LHCN-M2 (cell line): ENCODE results near the gene CABP2. TPM values are rescaled to one million over a fixed set of nuclear protein-coding genes. Genes with fewer than 3 reads are reported as not detected.
"Not testable (repeated sequence)": the region's sequence is repeated elsewhere in the genome, so short reads cannot be mapped to it uniquely, and the experiment has no call there.

Experiments
- DNase-seq: peaks from one replicate; pipeline ENCODE4 v3.0.0-alpha.2; 2012; ENCODE audit warnings: low read depth
- polyA plus RNA-seq: library from polyadenylated mRNA; unstranded; fragments of >200 nt; gene quantifications from one replicate; pipeline ENCODE4 v1.2.1, GENCODE V29; 2012; ENCODE audit warnings: missing spikeins
- total RNA-seq: library from RNA; depleted of rRNA; stranded (reverse); fragments of >200 nt; gene quantifications from 2 replicates; pipeline ENCODE4 v1.2.3, GENCODE V29; 2014; rRNA removed

CABP2 gene
- not detected in 2 replicates for total RNA-seq
- polyA plus RNA-seq = not detected

DNA sequence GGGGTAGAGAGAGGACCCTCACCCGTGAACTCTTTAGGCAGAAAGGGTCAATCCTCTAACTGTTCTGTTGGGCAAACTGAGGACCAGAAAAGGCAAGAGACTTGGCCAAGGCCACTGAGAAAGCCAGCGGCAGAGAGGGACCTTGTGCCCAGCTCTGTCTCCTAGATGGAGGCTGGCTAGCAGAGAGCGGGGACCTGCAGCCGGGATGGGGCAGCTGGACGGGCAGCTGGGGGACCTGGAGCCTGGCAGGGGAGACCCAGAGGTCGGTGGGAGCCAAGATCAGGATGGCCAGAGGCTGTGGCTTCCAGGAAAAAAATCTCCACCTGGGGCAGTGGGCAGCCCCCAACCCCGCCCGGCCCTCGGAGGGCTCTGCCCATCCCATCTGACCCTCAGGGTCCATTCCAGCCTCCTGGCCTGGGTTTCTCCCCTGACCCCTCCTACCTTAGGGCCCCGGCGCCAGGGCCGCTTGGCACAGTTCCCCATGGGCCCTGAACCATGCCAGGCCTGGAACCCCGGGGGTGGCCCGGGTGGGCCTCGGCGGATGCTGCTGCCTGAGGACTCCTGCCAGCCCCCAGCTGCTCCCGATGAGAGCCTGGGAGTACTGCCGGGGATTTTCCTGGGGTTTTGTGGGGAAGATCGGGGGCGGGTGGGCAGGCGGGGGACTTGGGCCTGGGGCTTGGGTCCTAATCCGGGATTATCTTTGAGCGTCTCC is at the start of gene CABP2:
Gene CABP2, minus strand, starts transcription at position 603 of the 712 bp plus-strand sequence. Its CDS starts 120 bp downstream, at position 483.
- DNase-seq = no peak

GRCh38 chr11:67572747-67573419 is 49.6 kb upstream of the CABP2 start:
- DNase-seq = peak; percentile 67

- no peak for DNase-seq
Measured at GRCh38 chr11:67572305-67572704, 49.1 kb upstream of the CABP2 start.

GRCh38 chr11:67571443-67571842 is 48.2 kb upstream of the CABP2 start:
- DNase-seq = no peak

DNA sequence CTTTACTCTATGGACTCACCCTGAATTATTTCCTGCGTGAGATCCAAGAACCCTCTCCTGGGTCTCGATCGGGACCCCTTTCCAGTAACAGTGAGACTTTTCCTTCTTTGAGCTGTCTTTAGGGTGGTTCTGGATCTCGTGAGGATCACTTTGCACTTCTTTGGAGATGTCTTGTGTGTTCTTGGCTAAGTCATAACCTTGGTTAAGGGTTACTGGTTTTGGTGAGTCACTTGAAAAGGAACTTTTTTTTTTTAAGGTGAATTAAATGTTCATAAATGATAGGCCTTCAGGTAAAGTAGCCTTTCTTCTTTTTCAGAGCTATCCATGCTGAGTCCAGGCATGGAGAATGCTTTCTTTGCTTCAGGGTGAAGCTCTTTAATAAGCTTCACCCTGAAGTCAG is 41.0 kb upstream of the CABP2 start:
- DNase-seq = peak; percentile 17

GRCh38 chr11:67563705-67564114 is 40.5 kb upstream of the CABP2 start:
- peak; percentile 87 for DNase-seq

DNA sequence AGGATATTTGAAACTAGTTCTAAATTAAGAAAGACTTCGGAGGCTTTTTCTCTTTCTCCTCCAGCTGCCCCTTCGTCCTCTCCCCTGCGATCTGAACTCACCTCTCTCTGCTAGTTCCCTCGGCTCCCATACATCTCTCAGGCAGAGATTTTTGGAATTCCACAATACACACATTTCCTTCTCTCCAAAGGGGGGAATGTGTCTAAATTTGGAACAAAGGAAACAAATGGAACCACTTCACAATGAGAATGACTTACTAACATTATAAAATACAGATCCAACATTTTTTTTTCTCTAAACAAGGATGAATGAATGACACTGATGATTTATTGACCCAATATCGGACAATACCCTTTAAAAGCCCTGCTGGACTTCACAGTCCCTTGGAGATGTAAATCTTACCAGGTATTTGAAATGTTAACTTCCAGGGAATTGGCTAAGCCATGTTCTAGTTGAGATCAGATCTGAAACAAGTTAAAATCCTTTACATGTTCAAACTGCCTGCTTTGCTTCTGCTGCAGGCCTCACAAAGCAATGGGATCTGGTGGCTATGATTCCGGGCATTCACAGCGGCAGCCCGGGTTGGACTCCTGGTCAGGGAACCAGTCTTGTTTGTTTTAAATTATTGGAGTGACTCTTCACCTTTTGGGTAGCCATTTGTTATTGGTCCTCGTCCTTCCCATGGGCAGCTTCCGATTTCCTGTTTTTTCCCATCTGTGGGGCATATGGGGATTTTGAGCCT is 39.9 kb upstream of the CABP2 start:
- DNase-seq = no peak

- DNase-seq = no peak
Measured at GRCh38 chr11:67561971-67562619, 38.8 kb upstream of the CABP2 start.

DNA sequence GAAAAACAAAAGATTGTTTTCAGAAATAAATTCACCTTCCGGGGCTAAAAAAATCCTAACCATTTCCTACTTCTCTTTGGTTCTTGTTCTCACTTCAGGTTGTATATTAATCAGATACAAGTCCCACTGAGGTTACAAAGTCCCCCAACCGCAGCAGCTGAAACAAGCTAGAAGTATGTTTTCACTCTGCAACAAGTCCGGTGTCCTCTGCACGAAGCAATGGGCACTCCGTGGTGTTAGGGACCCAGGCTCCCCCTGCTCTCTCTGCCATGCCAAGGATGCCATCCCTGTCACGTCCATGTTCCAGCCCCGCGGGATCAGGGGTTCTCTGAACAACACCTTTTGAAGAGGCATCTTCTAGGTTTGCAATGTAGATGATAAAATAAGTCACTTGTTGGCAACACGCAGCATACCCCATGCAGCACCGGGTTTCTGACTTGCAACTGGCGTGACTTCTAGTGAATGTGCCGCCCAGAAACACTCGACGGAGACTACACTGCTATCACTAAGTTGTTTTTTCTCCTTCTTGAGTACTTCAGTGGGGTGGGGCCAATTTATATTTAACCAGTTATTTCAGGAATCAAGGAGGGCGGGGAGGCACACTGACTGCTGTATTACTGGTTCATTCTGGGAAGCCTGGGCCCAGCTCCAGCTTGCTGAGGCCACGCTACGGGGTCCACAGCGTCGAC is 35.0 kb upstream of the CABP2 start:
- no peak for DNase-seq

DNA sequence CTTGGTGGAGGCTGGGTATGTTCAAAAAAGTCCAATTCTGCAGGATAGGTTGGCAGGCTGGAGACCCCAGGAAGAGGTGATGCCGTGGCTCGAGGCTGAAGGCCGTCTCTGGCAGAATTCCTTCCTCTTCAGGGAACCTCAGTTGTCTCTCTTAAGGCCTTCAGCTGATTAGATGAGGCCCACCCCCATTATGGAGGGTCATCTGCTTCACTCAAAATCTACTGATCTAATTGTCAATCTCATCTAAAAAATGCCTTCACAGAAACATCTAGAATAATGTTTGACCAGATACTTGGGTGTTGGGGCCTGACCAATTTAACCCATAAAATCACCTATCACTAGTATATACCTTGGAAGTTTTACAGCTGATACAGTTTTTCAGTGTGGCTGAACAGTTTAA is 33.0 kb upstream of the CABP2 start:
- no peak for DNase-seq

- not testable (repeated sequence) for DNase-seq
Measured at GRCh38 chr11:67551697-67552096, 28.5 kb upstream of the CABP2 start.

DNA sequence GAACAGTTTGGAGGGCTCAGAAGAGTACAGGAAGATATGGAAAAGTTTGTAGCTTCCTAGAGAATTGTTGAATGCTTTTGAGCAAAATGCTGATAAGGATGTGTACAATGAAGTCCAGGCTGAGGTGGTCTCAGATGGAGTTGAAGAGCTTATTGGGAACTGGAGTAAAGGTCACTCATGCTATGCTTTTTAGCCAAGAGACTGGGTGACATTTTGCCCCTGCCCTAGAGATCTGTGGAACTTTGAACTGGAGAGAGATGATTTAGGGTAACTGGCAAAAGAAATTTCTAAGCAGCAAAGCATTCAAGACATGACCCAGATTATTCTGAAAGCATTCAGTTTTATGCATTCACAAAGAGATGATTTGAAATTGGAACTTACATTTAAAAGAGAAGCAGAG is 27.9 kb upstream of the CABP2 start:
- DNase-seq = no peak

DNA sequence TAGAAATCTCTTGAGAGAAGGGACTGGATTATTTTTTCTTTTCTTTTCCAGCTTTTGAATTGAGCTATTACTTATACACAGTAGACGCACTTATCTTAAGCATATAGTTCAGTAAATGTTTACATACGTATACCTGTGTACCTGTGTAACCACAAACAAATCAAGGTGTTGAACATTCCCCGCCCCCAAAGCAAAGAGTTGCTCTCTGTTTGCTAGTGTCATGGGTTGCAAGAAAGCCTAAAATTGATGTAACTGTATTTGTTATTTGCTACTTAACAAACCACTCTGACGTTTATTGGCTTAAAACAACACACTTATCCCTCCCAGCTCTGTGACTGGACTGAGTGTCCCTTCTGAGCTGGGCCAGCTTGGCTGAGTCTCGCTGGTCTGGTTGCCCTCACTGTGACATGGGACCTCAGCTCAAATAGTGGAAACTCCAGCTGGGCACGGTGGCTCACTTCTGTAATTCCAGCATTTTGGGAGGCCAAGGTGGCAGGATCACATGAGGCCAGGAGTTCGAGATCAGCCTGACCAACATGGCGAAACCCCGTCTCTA is 25.4 kb upstream of the CABP2 start:
- no peak for DNase-seq

- not testable (repeated sequence) for DNase-seq
Measured at GRCh38 chr11:67548112-67548511, 24.9 kb upstream of the CABP2 start.

DNA sequence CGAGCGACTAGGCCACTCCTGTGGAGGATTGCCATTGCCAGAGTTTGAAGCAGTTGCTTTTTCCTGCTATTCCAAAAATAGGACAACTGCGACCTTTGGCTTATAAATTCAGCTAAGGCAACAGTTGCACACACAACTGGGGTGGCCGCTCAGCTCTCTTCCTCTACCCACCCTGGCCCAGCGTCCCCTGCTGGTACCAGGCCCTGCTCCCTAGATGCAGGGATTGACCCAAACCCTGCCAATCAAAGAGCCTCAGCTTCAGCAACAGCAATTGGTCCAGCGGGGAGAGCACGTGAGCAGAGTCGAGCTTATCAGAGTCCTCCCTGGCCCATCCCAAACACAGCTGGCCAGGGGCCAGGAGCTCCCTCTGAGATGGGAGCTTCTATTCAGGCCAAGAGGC is 22.0 kb upstream of the CABP2 start:
- DNase-seq = no peak

DNA sequence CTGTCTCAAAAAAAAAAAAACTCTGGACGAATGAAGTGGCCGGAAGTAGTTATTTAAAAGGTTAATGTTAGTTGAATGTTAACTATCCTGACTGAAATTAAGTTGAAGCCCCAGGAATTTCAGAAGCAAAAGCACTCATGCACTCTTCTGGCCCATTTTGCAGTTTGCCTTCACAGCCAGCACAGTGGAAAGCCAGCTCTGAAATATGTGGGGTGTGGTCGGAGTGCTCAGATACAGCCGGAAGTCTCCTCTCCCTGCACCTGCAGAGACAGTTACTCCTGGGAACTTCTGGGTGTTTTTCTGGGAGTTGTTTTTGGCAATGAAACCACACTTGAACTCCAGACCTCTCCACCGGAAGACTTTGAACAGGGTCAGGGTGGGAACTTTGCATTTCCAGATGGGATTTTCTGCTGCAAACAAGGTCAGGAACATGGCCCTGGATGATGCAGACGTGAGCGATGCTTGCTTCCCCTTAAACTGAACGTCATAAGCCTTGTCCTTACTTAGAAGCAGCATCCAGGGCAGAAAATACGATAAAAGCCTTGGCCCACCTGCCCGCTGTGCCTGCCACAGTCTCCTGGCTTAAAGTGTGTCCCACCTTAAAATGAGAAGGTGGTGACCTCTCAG is 21.5 kb upstream of the CABP2 start:
- DNase-seq = no peak

DNA sequence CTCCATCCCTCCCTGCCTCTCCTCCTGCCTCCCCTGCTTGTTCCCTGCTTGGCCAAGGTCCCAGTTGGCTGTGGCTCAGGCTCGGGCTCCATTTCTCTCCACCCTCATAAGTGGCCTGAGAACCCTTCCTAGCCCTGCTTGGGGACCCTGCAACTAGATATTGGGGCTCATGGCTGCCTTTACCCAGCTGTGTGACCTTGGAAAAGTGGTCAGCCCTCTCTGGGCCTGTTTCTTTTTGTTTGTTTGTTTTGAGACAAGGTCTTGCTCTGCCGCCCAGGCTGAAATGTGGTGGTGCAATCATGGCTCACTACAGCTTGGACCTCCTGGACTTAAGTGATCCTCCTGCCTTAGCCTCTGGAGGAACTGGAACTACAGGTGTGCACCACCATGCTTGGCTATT is 20.3 kb upstream of the CABP2 start:
- no peak for DNase-seq

DNA sequence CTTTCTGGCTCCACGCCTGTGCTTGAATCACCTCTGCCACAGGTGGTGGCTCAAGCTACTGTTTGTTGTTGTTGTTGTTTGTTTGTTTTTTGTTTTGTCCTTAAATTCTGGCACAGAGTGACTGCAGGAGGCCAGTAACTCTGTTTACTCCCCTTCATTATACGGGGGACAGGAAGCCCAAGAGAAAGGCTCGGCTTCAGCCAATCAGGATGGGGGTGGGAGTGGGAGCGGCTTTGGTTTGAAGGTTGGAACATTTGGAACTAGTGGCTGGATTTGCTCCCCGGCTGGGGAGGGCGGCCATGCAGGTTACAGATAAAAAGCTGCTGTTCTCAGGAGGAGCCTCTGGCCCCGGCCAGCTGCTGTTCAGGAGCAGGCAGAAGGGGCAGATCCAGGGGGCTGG is 19.7 kb upstream of the CABP2 start:
- DNase-seq = no peak

GRCh38 chr11:67542169-67542568 is 18.9 kb upstream of the CABP2 start:
- DNase-seq = no peak

DNA sequence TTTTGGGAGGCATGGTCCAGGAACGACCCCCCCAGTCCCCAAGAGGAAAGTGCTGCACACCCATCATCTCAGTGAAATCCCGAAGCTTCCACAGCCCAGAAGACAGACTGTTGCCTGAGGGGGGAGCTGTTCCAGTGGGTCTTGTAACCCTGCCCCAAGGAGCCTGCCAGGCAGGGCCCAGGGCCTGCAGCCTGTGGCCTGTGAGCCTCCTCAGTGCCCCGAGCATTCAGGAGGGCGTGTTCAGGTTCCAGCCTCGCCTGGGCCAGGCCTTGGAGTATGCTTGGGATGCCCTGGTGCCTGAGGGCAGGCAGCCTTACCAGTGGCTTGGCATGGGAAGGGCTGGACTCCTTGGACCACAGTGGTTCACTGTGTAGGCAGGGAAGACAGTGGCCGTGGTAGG is 18.0 kb upstream of the CABP2 start:
- no peak for DNase-seq

DNA sequence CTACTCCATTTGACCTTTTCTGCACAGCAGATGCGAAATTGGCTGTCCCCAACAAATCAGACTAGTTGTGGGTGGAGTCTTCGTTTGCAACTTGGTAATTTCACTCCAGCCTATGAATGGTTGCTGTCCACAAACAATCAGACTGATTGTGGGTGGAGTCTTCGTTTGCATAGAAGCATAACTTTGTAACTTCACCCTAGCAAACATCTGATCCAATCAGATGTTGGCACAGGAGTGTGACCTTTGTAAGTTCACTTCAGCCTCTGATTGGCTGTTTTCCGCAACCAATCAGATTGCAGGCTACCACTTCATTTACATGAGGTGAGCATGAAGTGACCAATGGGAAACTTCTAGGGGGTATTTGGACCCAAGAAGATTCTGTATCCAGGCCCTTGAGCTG is 16.3 kb upstream of the CABP2 start:
- peak; percentile 10 for DNase-seq
